ENCODE data around the gene URB2.
"Not testable (repeated sequence)": the region's sequence is repeated elsewhere in the genome, so short reads cannot be mapped to it uniquely, and the experiment has no call there.

URB2 gene

DNA sequence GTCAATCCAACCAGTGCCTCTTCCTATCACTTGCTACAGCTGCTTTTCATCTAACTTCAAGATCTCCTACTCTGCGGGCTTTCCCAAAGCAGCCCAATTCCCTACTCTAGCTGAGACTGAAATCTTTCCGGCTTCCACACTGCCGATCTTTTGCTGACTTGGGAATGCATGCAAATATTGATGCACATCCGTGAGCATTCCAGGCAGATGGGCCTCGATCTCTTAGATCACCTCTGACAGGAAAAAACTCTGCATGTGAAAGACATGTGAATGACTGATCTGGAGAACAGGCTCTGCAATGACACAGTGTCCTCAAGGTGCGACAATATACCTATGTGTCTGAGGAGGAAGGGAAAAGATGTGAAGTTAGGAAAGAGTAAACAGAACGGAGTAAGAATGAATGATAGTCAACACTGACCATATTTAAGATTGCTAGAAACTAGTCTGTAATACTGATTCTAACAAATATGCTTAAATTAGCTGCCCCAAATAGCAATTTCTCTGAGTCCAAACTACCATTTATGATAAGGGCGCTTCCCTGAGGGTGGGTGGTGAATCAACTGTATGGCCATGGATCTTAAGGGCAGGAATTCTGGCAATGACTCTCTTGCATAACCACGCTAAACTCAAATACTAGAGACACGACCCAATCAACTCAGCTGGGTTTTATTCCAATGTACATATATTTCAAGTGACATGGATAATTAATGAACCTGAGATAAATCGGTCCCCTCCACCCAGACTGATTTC is 8.5 kb upstream of the URB2 start:
- no peak for DNase-seq

DNA sequence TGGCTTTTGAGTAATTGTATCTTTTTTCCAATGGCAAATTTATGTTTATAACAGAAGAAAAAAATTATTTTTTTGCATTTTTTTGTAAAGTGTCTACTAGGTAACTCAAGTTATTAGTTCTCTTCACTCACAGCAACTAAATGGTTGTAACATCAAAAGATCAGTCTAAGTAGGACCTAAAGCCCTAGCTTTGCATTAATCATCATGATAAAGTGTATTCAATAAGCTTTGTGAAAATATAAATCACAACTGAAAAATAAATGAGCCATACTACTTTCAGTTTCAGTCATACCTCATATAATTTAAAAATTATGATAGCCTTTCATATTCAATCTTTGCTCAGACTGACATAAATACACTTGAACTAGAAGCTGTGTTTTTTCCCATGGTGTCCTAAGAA is 7.0 kb upstream of the URB2 start:
- DNase-seq: no peak

DNA sequence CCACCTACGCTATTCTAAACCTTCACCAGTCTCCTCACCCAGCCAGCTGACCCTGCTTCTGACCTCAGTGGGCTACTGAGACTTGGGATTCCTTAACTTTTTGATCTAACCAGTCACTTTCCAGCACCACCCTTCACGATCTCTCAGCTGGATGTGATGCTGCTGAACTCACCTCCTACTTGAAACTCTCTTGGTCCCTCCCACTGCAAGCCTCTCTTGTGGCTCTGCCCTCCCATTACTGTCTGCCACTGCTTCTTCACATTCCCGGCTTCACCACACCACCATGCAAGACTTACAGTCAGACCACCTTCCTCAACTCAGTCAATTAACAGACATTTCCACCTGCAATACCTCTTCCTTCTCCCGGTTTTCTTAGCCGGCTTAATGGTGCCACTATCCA is 6.4 kb upstream of the URB2 start:
- DNase-seq: no peak

DNA sequence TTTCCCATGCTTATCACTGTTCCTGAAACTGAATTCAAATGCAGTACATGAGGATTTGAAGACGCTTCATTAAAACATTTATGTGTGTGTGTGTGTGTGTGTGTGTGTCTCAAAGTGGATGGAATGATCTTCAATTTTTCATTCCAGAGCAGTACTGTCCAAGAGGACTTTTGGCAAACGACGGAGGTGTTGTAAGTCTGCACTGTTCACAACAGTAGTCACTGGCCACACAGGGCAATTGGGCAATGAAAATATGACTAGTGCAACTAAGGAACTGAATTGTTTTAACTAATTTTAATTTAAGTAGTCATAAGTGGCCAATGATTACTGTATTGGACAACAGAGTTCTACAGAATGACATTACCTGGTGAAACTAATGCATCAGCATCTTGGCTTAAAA is 5.2 kb upstream of the URB2 start:
- DNase-seq: no peak

DNA sequence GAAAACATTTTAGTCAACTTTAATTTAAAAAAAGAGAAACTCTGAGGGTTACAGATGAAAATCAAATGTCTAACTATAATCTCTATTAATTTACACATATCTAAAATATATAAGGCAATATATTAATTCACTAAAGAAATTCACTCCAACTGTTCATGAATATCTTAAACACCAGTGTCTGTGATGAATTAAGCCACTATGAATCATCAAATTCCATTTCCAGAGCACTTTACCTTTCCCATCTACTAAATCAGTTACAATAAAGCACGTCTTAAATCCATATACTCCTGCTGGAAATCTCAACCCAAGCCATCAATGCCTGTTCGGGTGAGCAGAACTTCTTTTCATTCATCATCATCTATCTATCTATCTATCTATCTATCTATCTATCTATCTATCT is 4.4 kb upstream of the URB2 start:
- DNase-seq: no peak

DNA sequence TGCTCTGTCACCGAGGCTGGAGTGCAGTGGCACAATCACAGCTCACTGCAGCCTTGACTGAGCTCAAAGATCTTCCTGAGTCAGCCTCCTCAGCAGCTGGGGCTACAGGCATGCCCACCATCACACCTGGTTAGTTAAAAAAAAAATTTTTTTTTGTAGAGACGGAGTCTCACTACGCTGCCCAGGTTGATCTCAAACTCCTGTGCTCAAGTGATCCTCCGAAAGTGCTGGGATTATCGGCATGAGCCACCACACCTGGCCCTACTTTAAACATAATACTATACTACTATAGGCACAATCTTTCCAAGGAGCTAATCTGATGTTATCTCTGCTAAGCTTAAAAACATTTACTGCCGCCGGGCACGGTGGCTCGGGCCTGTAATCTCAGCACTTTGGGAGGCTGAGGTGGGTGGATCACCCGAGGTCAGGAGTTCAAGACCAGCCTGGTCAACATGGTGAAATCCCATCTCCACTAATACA is 3.4 kb upstream of the URB2 start:
- DNase-seq: not testable (repeated sequence)

DNA sequence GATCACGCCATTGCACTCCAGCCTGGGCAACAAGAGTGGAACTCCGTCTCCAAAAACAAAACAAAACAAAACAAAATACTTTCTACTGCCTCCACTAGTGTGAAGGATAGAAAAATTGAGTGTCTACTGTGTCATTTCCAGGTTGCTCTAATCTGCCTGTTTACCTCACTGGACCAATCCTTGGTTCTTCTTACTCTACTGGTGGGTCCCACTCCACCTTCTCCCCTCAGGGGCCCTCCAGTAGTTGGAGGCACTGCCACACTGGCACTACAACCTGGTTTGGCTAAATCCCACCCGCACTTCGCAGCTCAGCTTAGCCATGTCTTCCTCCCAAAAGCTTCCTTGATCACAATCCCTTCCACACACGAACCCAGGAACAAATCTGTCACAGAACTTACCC is 2.8 kb upstream of the URB2 start:
- DNase-seq: no peak

DNA sequence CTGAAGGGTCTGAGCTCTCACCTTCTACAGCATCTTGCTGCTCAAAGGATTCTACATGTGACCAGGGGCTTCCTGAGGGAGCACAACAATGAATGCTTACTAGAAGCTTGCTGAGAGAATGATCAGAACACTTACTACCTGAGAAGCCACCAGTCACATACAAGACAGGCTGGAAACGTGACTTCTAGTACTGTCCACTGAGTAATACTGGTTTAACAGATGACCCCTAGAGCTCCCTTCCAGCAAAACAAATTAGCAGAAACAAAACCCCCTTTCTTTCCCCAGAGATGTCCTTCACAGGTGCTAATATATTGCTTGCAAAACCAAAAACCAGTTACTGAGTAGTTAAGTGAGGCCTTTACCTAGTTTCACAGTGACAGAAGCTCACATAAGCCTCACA is 2.2 kb upstream of the URB2 start:
- no peak for DNase-seq

DNA sequence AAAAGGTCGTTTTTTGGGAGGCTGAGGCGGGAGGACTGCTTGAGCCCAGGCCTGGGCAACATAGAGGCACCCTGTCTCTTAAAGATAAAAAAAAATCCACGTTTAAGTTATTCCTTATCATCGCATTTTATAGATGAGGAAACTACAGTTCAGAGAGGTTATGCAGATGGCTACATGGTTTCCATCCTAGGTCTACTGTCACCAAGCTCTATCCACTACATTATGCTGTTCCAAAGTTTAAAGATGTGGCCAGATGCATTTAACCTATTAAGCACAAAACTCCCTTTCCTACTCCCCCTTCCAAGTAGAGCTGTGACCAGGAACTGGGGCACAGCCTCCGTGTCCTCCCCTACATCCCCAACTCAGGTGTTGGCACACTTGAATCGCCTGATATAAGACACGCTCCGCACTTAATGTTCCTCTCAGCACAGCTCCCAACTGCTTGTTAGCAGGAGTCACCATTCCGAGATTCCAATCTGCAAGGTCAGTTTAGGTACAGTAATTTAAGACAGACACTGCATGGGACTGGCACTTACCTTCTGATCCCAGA is 1.5 kb upstream of the URB2 start:
- no peak for DNase-seq

DNA sequence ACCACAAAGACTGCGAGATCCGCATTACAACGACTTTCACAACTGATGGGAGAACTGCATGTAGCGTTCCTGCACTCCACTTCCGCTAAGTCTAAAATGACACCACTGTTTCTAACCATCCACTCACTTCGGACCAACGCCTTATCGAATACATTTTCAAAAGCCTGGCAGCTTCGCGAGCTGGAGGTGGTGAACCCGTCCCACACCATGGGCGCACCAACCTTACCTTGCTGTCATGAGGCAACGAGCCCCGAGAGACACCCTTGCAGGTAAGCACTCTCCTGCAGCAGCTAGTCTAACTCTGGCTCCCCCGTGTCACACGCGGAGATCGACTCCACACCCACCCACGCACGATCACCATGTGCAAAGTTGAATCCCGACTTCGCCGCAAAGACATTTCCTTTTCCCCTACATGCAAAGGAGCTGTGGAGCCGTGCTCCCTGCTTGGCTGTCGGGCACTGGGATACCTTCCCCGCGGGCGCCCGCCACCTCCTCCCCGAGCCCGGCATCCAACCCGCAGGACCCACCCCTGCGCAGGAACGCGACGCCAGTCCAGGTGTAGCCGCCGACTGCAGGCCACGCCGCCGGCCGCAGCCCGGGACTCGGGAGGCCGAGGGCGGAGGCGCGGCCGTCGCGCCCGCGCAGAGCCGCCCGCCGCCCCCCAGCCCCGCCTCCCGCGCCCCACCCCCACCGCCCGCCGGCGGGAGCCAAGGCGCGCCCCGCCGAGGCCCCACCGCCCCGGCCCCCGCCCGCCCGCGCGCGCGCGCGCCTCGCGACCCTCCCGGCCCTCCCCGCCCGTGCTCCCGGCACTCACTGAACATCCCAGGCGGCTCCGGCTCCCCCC is 754 bp upstream of the URB2 start:
- peak; percentile 50 for DNase-seq

DNA sequence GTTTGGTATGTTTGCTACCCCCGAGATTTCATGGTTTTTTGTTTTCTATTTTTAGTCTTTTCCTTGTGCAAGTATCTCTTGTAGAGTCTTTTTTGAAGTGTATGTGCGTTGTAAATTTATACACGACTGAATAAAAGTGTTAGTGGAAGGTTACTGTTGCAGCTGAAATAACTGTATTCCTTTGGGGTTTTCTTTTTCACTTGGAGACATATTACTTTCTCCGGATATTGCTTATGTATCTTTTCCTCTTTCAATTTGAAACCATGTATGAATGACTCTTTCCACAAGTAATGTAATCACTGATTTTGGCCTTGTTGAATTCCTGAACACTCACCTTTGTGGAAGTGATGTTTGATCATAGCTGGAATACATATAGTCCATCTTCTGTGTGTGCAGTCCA is 956 bp downstream of the URB2 start:
- no peak for DNase-seq

DNA sequence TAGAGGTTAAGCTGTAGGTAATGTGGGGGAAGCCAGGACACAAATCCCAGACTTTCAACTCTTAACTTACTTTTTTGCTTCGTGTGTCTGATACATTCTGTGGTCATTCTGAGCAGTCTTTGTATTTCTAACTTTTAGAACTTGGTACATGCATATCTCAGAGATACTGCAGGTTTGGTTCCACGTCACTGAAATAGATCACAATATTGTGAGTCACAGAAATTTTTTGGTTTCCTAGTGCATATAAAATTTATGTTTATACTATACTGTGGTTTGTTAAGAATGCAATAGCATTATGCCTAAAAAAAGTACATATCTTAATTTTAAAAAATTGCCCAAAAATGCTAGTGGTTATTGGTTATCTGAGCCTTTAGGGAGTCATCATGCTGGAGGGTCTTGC is 3.2 kb downstream of the URB2 start:
- DNase-seq: no peak

DNA sequence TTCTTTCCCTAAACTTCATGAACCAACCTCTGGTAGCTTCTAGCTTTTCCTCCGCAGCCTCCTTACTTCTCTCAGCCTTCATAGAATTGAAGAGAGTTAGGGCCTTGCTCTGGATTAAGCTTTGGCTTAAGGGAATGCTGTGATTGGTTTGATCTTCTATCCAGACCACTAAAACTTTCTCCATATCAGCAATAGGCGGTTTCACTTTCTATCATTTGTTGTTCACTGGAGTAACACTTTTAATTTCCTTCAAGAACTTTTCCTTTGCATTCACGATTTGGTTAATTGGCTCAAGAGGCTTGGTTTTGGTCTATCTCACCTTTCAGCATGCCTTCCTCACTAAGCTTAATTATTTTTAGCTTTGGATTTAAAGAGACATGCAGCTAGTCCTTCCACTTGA is 5.1 kb downstream of the URB2 start:
- no peak for DNase-seq

DNA sequence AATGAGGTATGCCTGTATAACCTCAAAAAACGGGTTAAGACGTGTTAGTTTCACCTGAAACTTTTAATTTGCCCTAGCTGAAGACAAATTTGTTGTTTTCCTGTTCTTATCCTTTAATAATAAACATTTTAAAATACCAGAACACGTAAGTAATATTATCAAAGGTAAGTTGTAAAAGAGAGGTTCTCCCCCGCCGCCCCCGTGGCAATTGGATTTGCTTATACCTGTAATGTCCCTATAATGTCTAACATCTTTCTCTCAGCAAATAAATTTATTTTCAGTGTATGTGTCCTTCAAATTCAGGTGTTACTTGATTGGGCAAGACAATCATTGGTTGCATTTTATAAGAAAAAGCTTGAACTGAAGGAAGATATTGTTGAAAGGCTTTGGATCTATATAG is 5.9 kb downstream of the URB2 start:
- no peak for DNase-seq

DNA sequence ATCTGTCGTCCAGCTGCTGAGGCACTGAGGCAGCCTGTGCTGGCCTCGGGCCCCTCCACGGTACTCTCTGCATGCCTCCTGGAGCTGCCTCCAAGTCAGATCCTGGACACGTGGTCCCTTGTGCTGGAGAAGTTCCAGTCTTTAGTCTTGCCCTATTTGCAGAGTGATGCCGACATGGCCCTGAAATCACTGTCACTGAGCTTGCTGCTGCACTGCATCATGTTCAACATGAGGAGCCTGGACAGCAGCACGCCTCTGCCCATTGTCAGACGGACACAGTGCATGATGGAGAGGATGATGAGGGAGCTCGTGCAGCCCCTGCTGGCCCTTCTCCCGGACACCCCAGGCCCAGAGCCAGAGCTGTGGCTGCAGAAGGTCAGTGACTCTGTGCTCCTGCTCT is 10.0 kb downstream of the URB2 start:
- no peak for DNase-seq

DNA sequence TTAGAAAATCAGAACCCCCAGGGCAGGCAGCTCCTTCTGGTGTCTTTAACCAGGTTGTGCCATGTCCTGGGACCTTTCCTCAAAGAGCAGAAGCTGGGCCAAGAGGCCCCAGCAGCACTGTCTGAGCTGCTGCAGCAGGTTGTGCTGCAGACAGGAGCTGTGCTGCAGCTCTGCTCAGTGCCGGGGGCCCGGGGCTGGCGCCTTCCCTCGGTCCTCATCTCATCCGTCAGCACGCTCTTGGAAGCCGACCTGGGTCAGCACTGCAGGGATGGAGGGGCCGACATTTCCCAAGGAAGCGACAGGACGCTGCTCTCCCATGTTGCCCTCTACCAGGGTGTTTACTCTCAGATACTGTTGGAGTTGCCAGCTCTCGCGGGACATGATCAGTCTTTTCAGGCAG is 11.7 kb downstream of the URB2 start:
- no peak for DNase-seq

DNA sequence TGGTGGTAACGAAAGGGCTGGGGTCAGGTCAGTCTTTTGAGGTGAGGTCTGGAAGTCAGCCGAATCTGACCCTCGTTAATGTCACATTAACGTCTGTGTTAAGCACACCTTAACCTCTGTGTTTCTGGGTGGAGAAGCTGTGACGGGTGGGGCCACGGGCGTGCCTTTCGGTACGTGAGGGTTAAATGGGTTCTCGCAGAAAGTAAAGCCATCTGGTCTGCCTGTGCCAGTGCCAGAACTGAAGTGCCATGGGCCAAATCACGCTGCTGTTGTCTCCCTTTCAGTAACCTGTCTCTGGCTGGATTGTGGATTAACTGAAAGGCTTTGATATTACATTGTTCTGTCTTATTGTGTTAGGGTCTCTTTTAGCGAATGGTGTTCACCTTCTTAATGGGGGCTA is 14.4 kb downstream of the URB2 start:
- DNase-seq: no peak

DNA sequence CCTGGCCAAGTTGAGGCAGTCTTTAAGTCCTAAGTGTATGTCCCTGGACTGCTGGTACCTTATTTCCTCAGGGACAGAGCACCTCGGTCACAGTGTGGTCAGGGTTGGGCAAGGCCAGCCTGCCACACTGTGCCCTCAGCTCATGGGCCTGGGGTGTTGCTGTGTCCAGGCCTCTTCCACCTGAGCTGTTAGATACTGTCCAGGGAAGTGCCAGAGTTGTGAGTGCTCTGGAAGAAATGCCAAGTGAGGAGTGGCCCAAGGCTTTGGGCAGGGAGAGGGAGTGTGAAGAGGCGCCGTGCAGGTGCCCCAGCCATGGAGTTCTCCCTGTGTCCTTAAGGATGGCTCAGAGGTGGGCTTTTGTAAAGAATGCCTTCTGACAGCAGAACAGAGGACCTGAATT is 15.3 kb downstream of the URB2 start:
- no peak for DNase-seq

DNA sequence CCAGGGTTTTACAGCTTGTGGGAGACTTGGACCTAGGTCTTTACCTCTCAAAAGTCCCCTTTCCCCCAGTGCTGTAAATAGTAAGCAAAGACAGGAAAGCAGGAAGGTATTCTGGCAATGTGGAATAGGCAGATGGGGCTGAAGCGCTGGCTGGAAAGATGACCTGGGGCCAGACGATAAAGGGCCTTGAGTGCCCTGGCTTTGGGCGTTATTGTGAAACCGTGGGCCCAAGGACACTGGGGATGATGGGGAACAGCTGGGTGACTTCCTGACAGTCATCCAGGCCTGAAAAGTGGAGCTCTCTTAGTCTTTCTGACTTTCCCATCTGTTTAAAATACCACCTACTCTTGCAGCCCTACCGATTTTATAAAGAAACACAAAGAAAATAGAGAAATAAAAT is 16.3 kb downstream of the URB2 start:
- DNase-seq: no peak

DNA sequence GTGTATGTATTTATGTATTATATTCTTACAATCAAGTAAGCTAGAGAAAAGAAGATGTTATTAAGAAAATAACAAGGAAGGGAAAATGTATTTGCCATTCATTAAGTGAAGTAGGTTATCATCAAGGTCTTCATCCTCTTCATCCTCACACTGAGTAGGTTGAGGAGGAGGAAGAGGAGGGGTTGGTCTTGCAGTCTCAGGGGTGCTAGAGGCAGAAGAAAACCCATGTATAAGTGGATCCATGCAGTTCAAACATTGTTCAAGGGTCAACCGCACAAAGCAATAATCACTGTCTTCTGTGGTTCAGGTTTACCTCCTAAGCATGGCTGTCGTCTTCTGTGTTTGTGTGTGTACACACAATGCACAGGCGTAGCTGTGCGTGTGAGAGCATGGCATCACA is 16.9 kb downstream of the URB2 start:
- DNase-seq: no peak

DNA sequence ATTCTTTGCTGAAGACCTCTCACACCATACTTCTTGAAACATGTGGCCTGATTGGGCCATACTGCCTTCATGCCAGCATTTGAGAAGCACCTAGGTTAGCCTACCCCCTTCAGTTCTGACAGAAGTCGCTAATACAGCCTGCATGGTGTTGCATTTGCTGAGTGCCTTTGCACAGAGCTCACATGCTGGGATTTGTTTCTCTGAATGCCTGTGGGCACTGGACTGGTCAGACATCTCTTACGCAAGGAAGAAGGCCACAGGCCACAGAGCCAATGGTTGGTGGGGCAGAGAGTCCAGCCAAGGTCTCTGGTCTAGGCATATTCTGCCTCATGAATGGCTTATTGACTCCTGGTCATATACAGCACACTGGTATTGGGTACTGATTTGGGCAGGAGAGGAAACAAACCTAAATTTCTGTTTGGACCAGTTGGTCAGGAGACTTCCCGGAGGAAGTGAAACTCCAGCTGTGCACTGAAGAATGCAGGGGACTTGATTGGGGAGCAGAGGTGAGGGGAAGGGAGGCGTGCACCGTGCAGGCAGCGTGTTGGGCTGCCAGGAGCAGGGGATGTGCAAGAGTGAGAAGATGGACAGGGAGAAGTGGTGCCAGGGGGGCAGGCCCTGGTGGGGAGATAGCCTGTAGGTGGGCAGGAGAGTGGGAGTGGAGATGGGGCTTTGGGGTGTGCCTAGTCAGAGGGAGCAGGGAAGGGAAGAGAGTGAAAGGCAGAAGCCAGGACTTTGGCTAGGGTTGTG is 18.1 kb downstream of the URB2 start:
- no peak for DNase-seq

DNA sequence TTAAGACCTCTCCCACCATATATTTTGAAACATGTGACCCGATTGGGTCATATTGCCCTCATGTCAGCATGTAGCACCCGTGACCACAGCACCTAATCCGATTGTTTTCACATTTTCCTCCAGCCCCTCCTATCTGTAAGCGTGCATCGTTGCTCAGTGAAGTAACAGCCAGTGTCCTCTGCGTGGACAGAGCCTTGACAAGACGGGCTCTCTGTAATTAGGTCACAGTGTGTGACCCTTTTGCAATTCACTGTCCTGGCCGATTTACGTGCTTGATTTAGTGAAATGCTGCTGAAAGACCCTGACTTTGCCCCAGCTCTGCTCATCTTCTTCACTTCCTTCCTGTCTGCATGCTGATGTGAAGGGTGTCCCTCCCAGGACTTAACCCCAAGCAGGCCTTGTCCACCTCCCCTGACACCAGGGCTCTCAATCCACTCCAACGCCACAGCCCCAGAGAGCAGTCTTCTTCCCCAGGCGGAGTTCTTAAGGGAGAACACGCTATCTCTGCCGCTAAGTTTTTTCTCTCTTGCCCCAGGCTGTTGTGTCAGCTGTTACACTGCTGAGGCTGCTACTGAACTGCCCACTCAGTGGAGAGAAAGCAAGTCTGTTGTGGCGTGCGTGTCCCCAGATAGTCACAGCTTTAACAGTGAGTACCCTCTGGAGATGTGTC is 19.4 kb downstream of the URB2 start:
- DNase-seq: no peak

DNA sequence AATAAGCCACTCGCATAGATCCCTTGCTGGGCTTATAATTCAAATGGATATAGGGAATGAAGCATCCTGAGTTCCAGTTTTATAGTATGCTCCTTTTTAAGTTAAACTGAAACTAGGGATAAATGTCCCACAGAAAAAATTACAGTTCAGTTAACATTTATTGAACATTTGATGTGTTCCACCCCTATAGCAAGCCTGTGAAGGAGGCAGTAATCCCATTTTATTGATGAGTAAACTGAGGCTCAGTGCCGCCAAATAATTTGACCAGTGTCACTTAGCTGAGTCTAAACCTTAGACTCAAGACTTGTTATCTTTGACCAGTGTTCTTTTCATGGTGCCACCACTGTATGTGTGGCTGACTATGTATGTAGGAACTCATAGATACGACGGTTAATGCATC is 22.4 kb downstream of the URB2 start:
- no peak for DNase-seq
